ENCODE results near the gene SRD5A1.
A peak's percentile ranks its signal among the peaks of the same experiment; 100 is the strongest.

SRD5A1 gene, protein sequence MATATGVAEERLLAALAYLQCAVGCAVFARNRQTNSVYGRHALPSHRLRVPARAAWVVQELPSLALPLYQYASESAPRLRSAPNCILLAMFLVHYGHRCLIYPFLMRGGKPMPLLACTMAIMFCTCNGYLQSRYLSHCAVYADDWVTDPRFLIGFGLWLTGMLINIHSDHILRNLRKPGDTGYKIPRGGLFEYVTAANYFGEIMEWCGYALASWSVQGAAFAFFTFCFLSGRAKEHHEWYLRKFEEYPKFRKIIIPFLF

GRCh38 chr5:6632888-6633468 lies at the start of gene SRD5A1, which contains the start of gene NSUN2:
Gene SRD5A1 (plus strand): TSS chr5:6633440. CDS start chr5:6633577, 137 bp downstream.
Gene NSUN2 (minus strand): TSS chr5:6633044. CDS start chr5:6632979, 65 bp downstream.
- DNase-seq (ENCODE audit: low spot score) = peak; percentile 96

DNA sequence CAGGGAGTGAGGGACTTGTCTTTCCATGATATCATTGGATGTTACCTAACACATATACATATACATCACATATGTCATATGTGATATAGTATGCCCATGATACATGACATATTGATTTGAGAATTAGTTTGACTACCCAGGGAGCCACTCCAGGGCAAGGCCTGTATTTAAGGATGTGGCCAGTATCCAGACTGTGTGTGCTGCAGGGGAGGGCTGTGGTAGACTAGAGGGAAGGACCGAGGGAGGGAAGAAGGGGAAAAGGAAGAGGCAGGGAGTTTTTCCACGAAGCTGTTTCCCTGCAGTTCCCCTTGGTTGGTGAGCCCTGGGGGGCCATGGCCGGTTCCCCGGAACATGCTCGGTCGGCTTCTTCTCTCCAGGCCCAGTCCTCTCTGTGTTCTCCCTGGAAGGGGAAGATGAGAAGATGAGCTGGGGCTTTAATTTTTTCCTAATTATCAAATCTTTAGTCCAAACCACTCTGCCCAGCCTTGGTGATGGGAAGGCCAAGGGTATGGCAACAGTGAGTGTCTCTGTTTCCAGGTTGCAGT lies 49.1 kb upstream of the SRD5A1 start:
- DNase-seq (ENCODE audit: low spot score) = no peak

- DNase-seq (ENCODE audit: low spot score) = no peak
Observed at GRCh38 chr5:6584727-6585126, 48.5 kb upstream of the SRD5A1 start.

- no peak for DNase-seq (ENCODE audit: low spot score)
Observed at GRCh38 chr5:6585168-6585567, 48.1 kb upstream of the SRD5A1 start.

DNA sequence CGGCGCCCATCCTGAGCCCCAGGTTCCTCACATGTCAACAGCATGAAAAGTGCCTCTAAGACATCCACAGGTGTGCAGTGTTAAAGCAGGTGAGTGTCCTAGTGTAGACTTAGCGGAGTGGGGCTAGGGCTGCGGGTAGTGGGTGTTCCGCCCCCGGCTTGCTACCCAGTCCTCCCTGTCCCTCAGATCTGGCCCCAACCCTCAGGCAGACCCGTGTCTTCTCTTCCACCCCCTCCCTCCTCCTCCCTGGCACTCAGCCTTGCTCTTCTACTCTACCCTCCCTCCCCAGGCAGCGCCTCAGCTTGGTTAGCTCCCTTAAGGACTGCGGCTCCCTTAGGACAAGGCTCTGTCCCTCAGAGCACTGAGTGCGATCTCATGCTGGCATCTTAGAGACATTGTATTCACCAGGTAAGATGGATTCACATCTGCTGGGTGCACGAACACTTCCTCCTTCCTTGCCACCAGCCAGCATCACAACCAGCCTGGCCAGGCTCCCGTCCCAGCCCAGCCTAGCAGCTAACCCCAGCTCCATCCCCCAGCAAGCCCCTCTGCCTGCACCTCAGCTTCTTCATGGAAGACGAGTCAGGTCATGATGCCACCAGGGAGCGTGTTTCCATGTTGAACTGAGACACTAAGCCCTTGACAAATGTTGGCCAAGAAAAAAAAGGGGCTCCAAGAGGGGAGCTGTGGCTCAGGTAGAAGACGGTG lies 47.1 kb upstream of the SRD5A1 start:
- no peak for DNase-seq (ENCODE audit: low spot score)

- DNase-seq (ENCODE audit: low spot score) = no peak
Observed at GRCh38 chr5:6586647-6587042, 46.6 kb upstream of the SRD5A1 start.

- no peak for DNase-seq (ENCODE audit: low spot score)
Observed at GRCh38 chr5:6587171-6587570, 46.1 kb upstream of the SRD5A1 start.

DNA sequence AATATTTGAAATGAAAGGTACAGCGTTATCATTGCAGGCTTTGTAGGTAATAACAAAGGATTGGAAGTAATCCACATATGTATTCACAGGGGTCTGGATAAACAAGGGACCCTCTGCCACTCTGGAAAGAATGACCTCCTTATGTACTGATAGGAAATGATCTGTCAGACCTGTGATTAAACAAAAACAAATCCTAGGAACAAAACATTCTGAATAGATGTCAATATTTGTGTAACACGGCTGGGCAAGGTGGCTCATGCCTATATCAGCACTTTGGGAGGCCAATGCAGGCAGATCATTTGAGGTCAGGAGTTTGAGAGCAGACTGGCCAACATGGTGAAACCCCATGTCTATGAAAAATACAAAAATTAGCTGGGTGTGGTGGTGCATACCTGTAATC lies 42.7 kb upstream of the SRD5A1 start:
- DNase-seq (ENCODE audit: low spot score) = no peak

DNA sequence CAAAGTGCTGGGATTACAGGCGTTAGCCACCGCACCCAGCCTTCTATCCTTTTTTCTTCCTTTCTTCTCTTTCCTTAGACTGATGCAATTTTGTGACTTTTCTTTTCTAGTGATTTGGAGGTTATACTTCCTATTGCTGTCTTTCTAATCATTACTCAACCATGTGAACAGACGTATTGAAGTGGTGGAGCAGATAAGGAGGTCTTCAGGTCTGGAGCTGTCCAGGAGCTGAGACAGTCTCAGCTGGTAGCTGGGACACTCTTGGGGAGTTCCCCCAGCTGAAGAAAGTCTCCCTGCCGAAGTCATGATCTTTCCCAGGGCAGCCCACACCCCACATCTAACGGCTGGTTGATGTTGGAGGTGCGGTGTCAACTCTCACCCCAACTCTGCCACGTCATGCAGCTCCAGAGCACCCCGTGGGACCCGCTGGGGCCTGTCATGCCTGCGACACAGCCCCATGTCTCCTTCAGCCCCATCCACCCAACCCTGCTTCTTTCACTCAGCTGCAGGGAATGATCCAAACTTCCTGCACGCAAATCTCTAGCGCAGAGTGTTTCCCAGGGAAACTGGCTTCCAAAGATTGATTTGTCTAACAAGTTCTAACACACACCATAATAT lies 41.5 kb upstream of the SRD5A1 start:
- DNase-seq (ENCODE audit: low spot score) = no peak

- no peak for DNase-seq (ENCODE audit: low spot score)
Observed at GRCh38 chr5:6592601-6593000, 40.6 kb upstream of the SRD5A1 start.

DNA sequence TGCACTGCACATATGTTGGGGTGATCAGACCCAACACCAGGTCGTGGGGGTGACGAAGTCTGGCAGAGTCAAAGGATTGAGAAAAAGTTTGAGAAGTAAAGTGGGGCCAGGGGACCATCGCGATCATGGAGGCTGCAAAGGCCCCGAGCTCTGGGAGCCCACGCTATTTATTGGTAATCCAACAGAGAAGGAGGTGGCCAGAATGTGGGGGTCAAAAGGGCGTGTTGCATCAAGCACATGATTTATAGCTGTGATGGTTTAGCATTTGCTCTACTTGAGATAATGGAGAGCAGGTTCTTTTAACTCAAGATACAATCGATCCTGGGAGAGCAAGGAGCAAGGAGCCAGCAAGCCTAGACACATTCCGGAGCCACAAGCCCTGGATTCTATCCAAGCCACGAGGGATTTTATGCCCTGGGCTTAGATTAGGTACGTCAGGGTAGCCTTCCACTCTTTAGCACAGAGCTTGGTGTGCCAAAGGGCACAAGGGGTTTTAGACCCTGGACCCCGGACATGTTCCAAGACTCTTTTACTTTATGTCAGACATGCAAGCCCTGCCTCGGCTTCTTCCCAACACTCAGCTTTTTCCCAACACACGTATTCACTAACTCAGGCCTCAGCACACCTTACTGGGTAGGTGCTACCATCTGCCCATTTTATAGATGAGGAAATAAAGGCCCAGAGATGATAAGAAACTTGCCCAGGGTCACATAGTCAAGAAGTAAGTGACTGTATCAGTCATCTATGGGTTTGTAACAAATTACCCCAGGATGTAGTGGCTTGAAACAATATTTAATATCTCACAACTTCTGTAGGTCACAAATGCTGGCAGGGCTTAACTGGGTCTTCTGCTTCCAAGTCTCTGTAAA lies 39.9 kb upstream of the SRD5A1 start:
- DNase-seq (ENCODE audit: low spot score) = no peak

DNA sequence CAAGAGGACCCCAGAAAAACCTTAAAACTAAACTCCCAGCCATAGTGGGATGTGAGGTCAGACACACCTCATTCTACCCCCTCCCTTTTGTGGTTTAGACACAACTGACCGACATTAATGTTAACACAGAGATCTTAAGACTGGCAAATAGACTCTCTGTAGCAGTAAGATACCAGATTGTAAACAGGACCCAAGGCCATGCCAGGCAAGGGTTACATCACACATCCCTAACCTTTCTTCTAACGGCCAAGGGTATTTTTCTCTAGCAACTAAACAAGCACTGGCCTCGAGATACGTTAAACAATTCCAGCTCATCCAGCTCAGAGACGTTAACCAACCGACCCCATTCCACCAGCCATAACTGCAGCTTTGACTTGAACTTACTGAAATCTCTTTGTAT lies 39.2 kb upstream of the SRD5A1 start:
- no peak for DNase-seq (ENCODE audit: low spot score)

DNA sequence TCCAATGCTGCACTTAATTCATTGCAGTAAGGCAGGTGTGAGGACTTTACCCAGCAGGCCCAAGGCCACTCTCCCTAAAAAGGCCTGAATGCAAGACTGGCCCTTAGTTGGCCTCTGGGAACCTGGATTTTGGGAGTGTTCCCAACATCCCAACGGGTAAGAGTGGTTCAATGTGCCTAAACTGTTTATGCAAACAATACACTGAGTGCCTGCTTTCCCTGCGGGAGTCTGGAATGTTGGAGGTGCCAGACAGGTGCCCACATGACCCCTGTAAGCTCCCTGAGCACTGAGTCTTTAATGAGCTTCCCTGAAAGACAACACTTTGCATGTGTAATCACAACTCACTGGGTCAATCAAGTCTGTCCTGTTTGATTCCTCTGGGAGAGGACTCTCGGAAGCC lies 37.8 kb upstream of the SRD5A1 start:
- no peak for DNase-seq (ENCODE audit: low spot score)

GRCh38 chr5:6596388-6596787 lies 36.9 kb upstream of the SRD5A1 start:
- no peak for DNase-seq (ENCODE audit: low spot score)

GRCh38 chr5:6597557-6597956 lies 35.7 kb upstream of the SRD5A1 start:
- DNase-seq (ENCODE audit: low spot score) = no peak

- DNase-seq (ENCODE audit: low spot score) = no peak
Observed at GRCh38 chr5:6598351-6598900, 34.8 kb upstream of the SRD5A1 start.

DNA sequence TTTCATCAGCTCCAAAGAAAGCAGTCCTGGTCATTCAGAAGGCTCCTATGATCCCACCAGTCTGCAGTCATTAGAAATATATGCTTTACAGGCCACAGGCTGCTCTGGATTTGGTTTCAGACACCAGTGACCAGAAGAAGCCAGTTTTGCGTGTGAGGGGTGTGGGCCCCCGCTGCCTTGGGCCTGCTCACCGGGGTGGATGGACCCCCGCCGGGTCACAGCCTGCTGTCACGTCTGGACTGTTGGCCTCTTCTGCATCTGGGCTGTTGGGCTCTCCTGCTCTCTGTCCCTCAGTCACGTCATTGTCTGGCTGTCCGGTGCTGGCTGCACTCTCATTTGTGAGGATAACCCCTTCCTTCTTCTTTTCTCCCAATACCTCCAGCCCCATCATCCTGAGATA lies 33.5 kb upstream of the SRD5A1 start:
- no peak for DNase-seq (ENCODE audit: low spot score)

GRCh38 chr5:6601271-6601670 lies 32.0 kb upstream of the SRD5A1 start:
- no peak for DNase-seq (ENCODE audit: low spot score)

- DNase-seq (ENCODE audit: low spot score) = no peak
Observed at GRCh38 chr5:6601816-6602215, 31.4 kb upstream of the SRD5A1 start.

GRCh38 chr5:6602441-6602840 lies 30.8 kb upstream of the SRD5A1 start:
- DNase-seq (ENCODE audit: low spot score) = no peak

DNA sequence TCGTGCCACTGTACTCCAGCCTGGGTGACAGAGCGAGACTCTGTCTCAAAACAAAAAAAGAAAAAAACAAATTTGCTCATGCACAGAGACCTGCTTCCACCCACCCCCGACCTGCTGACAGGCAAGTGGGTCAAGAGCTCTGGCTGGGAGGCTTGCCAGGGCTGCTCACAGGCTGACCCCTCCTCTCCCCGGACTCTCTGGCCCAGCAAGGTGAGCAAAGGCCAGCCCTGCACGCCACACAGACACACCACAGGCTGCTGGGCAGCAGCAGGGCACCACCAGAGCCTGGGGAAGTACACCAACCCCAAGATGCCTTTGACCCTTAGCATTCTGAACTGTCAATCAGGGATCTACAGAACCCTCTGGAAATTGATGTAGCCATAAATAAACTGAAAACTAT lies 29.6 kb upstream of the SRD5A1 start:
- DNase-seq (ENCODE audit: low spot score) = no peak
